Measurements from ENCODE around the gene FUBP1.

Gene FUBP1

DNA sequence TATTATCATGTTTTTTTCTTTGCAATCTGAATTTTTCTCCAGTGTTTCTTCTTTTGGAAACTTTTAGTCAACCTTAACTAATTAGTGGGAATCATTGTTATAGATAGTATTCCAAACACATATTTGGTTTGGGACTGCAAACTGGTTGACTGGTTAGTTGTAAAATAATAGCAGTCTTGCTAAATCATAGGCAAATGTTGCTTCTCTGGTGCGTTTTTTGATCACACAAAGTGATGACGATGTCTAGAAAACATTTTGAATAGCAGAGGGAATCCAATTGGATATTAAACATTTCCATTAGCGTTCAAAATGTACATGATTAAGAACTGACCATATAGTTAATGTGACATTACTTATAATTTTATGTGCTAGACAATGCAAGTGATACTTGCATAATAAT, 30.4 kb upstream of the FUBP1 start:
- no peak for DNase-seq (ENCODE audit: low spot score)
- in situ Hi-C loops (cut with MboI; ENCODE audit: low sequenced_read_pairs, unreplicated experiment) = loop anchor here (10.0 kb wide), 1 partner anchor 616 kb away; the partner anchor contains the start of gene IFI44L
- TF ChIP-seq, protein P1, sequence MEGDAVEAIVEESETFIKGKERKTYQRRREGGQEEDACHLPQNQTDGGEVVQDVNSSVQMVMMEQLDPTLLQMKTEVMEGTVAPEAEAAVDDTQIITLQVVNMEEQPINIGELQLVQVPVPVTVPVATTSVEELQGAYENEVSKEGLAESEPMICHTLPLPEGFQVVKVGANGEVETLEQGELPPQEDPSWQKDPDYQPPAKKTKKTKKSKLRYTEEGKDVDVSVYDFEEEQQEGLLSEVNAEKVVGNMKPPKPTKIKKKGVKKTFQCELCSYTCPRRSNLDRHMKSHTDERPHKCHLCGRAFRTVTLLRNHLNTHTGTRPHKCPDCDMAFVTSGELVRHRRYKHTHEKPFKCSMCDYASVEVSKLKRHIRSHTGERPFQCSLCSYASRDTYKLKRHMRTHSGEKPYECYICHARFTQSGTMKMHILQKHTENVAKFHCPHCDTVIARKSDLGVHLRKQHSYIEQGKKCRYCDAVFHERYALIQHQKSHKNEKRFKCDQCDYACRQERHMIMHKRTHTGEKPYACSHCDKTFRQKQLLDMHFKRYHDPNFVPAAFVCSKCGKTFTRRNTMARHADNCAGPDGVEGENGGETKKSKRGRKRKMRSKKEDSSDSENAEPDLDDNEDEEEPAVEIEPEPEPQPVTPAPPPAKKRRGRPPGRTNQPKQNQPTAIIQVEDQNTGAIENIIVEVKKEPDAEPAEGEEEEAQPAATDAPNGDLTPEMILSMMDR (IDR thresholded peaks at IDR 0.05; ENCODE audit: borderline replicate concordance, control extremely low read depth, extremely low read depth, insufficient read depth, missing control alignments) = no peak

DNA sequence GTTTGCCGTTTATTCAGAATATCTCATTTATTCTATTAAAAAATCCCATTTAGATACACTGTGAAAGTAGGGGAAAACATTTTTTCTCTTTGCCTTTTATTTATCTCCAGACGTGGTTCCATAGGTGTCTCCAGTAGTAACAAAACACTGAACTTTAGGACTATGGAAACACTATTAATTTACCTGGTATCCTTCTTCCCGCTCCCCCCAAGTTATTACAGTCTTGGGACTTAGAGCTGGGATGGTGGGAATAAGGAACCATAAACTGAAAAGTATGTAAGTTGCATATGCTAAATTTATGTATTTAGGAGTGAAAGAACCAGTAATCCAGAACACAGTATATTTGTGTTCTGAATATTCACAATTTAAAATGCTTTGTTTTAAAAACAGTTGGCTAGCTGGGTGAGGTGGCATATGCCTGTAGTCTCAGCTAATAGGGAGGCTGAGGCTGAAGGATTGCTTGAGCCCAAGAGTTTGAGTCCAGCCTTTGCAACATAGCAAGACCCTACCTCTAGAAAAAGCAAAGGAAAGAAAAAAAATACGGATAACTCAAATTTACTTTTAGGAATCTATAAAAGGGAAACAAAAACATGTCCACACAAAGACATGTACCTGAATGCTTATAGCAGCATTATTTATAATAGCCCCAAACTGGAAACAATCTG, 28.9 kb upstream of the FUBP1 start:
- TF ChIP-seq, protein P1 (IDR thresholded peaks at IDR 0.05; ENCODE audit: borderline replicate concordance, control extremely low read depth, extremely low read depth, insufficient read depth, missing control alignments) = no peak
- DNase-seq (ENCODE audit: low spot score) = no peak
- in situ Hi-C loops (cut with MboI; ENCODE audit: low sequenced_read_pairs, unreplicated experiment) = loop anchor here (10.0 kb wide), 1 partner anchor 617 kb away; the partner anchor contains the start of gene IFI44L

DNA sequence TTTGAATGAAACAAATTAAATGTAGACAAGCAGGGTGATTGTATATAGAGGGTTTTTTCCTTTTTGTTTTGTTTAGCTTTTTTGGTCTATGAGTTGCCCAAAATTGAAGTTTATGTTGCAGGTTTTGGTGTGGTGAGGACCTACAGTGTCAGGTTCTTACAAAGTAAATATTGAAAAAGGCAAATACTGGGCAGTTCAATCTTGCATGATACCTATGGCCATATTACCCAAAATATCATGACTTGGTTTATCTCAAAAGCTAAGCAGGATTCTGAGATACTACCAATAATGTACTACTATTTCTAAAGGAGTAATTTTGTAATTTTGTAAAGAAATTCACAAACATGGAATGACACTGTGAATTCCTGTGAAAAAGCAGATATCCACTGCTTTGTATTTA, 27.6 kb upstream of the FUBP1 start:
- no peak for DNase-seq (ENCODE audit: low spot score)
- in situ Hi-C loops (cut with MboI; ENCODE audit: low sequenced_read_pairs, unreplicated experiment) = loop anchor here (10.0 kb wide), 1 partner anchor 618 kb away; the partner anchor contains the start of gene IFI44L
- TF ChIP-seq, protein P1 (IDR thresholded peaks at IDR 0.05; ENCODE audit: borderline replicate concordance, control extremely low read depth, extremely low read depth, insufficient read depth, missing control alignments) = no peak

DNA sequence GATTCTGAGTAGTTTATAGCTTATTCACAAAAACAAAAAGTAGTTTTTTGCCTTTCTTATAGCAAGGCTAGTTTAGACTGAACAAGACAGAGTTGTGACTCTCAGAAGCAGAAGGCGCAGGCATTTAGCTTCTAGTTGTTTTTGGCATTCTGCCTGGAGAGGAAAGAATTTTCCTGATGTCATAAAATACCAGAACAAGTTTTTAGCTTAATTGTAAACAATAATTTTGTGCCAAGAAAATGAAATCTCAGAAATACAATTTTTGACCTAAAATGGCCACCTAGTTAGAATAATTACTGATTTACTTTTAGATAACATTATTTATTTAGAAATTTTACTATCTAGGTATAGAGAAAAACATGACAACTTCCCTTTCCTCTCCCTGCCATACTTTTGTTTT, 26.9 kb upstream of the FUBP1 start:
- TF ChIP-seq, protein P1 (IDR thresholded peaks at IDR 0.05; ENCODE audit: borderline replicate concordance, control extremely low read depth, extremely low read depth, insufficient read depth, missing control alignments) = no peak
- no peak for DNase-seq (ENCODE audit: low spot score)
- in situ Hi-C loops (cut with MboI; ENCODE audit: low sequenced_read_pairs, unreplicated experiment) = loop anchor here (10.0 kb wide), 1 partner anchor 619 kb away; the partner anchor contains the start of gene IFI44L

DNA sequence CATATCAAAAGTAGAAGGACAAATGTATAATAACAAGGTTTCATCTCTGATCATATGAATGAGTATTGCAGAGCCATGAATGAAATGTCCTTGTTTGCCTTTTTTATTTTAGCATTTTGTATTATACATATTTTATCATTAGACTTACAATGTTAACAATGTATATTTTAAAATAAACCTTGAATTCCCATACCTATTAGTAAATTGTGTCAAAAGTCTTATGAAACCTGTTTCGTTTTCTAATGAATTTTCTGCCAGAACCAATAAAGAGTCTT, 26.5 kb upstream of the FUBP1 start:
- in situ Hi-C loops (cut with MboI; ENCODE audit: low sequenced_read_pairs, unreplicated experiment) = loop anchor here (10.0 kb wide), 1 partner anchor 619 kb away; the partner anchor contains the start of gene IFI44L
- TF ChIP-seq, protein P1 (IDR thresholded peaks at IDR 0.05; ENCODE audit: borderline replicate concordance, control extremely low read depth, extremely low read depth, insufficient read depth, missing control alignments) = no peak
- DNase-seq (ENCODE audit: low spot score) = no peak

DNA sequence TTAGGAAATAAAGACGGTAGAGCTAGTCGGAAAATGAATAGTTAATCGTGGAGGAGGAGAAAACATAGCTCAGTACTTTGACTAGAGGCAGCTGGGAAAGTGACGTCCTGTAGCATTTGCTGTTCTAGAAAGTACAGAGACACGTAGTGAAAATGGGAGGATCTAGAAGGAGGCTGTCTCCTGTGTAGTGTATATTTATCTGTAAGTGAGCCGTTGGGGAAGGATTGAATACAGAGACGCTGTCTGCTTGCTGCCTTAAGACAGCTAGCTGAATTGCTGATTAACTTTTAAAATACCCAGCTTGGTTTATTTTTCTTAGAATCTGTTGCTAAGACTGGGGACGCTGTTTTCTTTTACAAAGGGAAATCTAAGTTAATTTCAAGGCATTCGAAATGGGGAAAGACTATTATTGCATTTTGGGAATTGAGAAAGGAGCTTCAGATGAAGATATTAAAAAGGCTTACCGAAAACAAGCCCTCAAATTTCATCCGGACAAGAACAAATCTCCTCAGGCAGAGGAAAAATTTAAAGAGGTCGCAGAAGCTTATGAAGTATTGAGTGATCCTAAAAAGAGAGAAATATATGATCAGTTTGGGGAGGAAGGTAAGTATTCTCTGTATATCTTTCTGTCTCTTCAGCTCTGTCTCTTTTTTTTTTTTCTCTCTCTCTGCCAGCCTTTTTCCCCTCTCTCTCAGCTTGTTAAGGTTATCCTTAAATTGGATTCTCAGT, 26.0 kb upstream of the FUBP1 start, which contains the start of gene DNAJB4:
DNAJB4 (plus strand) TSS at position 221 of the 729 bp plus-strand sequence; CDS start at position 393, 172 bp downstream.
- in situ Hi-C loops (cut with MboI; ENCODE audit: low sequenced_read_pairs, unreplicated experiment) = loop anchor here (10.0 kb wide), 1 partner anchor 620 kb away; the partner anchor contains the start of gene IFI44L

More for the DNA sequence above, 26.0 kb upstream of the FUBP1 start, which contains the start of gene DNAJB4:
- TF ChIP-seq, protein P1 (IDR thresholded peaks at IDR 0.05; ENCODE audit: borderline replicate concordance, control extremely low read depth, extremely low read depth, insufficient read depth, missing control alignments) = no peak
- DNase-seq (ENCODE audit: low spot score) = peak; percentile 75
